Fibroblast of villous mesenchyme (primary cell): ENCODE results near the gene GABPB2. TPM values are rescaled to one million over a fixed set of nuclear protein-coding genes. Genes with fewer than 3 reads are reported as not detected.

Experiments used
- DNase-seq: peaks from one replicate; pipeline ENCODE4 v3.0.0-alpha.2; 2010; ENCODE audit warnings: low read depth
- H3K4me3 ChIP-seq: 2 replicates; pipeline ENCODE4 v1.5.1; 2011; ENCODE audit warnings: low read depth, mild to moderate bottlenecking, low read length
- CTCF ChIP-seq: IDR thresholded peaks from 2 replicates; pipeline ENCODE4 v1.5.1; 2012; ENCODE audit warnings: low read depth, mild to moderate bottlenecking, low read length; ENCODE audit not compliant: insufficient read depth
- total RNA-seq: library from RNA; depleted of rRNA; stranded (reverse); fragments of >200 nt; gene quantifications from 2 replicates; pipeline ENCODE4 v1.2.3, GENCODE V29; 2012

The GABPB2 gene
- total RNA-seq, 1 donor, result 9.5 TPM

DNA sequence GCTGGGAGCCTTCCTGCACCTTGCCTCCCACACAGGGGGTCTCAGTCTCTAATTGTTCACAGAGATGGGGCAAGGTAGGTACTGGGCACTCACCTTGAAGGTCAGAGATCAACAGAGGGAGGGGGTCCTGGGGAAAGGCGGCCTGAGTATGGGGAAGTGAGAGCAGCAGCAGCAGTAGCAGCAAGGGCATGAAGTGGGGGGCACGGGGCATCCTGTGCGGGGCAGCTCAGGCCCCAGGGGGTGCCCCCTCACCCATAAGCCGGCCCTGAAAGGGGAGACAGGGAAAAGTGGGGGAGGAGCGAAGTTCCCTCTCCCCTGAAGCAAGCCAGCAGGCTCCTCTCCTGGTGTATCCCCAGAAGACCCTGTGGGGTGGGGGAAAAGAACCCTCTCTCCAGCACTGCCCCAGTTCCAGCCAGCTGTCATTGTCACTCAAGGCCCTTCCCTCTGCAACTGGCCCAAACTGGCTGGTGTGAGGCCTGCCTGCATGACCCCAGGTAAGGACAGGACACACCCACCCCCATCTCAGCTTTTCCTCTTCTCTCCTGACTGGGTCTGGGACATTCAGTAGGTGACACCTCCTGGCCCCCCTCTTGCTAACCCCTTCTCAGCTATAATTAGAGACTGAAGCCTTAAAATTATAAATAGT, 72.0 kb downstream of the GABPB2 start:
- no peak for TF ChIP-seq CTCF
- DNase-seq, result no peak
- H3K4me3 ChIP-seq, result no peak overlapping the region

GRCh38 chr1:151143057-151143435, 72.5 kb downstream of the GABPB2 start:
- no peak overlapping the region for H3K4me3 ChIP-seq
- no peak for DNase-seq
- TF ChIP-seq CTCF, result no peak

DNA sequence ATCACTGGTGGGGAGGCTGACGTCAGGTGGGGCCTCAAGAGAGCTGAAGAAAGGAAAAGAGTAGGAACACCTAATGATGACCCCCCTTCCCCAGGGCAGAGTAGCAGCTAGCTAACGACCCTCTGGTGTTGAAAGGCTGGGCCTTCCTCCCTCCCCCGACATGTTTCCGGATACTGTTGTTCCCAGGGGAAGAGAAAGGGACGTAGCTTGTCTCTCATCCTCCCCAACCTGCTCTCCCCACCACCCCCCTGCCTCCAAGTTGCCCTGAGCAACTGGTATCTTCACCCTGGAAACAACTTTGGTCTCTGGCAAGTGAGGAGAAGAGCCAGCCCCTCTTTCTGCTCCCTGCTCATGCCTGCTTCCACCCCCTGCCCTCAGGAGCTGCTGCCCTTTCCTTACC, 73.4 kb downstream of the GABPB2 start:
- no peak overlapping the region for H3K4me3 ChIP-seq
- no peak for DNase-seq
- no peak for TF ChIP-seq CTCF

DNA sequence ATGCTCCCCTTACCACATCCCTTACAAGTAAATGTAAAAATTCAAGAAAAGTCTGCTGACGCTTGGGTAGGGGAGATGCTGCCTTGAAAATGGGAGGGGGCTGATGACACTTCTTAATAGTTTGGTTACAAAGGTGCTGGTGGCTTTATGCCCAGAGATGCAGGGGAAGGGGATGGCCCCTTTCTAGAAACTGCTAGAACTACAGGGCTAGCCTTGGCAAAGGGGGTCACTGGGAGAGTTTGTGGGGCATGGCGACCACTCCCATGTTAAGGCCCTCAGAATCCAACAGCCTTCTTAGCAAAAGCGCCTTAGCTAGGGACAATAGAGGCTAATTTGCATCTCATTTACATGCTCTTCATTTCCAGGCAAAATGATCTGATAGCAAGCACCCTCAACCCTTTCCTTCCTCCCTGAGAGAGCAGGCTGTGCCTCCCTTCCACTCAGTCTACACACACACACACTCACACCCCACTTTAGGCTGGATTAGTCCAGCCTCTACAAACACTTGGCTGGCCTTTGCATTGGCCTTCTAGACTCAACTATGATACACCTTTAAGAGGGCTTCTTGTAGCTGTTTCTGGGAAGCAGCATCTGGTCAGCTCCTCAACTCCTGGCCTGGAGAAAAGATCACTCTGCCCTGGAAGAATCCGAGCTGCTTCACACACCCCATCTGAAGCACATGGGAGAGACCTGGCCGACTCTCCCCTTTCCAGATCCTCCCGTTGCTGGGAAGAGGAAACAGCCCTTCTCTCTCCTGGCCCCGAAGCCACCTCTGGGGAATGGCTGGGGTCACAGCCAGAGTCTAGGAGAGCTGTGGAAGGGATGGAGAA, 74.1 kb downstream of the GABPB2 start:
- peak; percentile 10 for DNase-seq
- no peak for TF ChIP-seq CTCF
- no peak overlapping the region for H3K4me3 ChIP-seq

DNA sequence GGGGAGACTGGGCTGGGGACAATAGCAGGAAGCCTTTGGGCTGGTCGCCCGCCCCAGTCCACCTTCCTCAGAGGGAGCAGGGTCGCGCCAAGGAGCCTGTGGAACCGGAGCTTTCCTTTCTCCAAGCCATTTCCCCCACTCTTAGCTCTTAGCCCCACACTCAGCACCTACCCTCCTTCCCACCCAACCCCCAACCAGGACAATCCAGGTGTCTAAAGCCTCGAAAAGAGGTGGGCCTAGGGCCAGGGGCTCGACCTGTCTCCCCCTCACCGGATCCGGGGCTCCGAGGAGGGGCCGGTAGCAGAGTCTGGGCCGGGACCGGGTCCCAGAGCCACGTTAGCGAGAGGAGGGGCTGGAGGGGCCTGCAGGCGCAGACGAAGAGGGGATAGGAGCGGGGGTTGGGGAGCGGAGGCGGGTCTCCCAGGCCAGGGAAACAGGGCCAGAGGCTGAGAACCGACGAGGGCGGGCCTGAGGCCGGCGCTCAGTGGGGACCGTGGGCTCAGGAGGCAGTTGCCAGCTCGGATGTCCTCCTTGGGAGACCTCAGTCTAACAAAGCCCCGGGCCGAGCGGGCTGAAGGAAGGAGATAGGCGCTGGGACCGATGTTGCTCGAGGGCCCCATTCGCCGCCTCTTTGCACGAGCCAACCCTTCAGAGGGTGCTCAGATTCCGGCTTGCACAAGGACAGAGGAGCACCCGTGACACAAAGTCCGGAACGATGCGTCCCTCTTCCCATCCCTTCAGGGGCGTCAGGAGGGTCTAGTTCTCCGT, 74.9 kb downstream of the GABPB2 start:
- peak overlapping the region; percentile 60 for H3K4me3 ChIP-seq
- TF ChIP-seq CTCF, result no peak
- DNase-seq, result peak; percentile 22

- TF ChIP-seq CTCF, result no peak
- peak overlapping the region; percentile 60 for H3K4me3 ChIP-seq
- no peak for DNase-seq
Observed at GRCh38 chr1:151146072-151146411, 75.5 kb downstream of the GABPB2 start.
